ENCODE measurements around the gene C2orf80. TPM values are rescaled to one million over a fixed set of nuclear protein-coding genes. Genes with fewer than 3 reads are reported as not detected.

C2orf80 gene
- total RNA-seq, 1 experiment from 2014 or later = not detected

DNA sequence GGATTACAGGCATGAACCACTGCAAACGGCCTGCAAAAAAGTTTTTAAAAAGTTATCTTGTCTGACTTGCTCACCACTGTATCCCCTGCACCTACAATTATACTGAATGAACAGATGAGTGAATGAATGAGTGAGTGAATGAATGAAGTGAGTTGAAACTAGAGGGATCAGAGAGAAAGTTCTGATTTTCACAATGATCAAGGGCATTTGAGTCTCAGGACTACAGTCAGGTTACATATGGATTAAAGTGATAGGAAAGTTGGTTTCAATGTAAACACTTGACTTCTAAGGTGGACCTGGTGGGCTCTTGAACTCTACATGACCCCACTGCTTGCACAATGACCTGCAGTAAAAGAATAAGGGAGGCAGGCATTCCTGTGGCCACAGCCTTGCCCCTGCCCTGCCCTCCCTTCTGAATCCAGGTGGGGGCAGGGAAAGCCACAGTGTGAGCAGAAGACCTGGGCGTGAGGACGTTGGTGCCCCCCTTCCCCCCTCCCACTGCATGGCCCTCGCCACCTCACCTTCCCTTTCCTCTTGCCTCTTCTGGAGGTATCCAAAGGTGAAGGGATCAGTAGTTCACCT lies 10.7 kb downstream of the C2orf80 start:
- no peak for DNase-seq (ENCODE audit: low read depth)

- no peak for DNase-seq (ENCODE audit: low read depth)
These were observed 14.0 kb downstream of the C2orf80 start for GRCh38 chr2:208175840-208176153.

DNA sequence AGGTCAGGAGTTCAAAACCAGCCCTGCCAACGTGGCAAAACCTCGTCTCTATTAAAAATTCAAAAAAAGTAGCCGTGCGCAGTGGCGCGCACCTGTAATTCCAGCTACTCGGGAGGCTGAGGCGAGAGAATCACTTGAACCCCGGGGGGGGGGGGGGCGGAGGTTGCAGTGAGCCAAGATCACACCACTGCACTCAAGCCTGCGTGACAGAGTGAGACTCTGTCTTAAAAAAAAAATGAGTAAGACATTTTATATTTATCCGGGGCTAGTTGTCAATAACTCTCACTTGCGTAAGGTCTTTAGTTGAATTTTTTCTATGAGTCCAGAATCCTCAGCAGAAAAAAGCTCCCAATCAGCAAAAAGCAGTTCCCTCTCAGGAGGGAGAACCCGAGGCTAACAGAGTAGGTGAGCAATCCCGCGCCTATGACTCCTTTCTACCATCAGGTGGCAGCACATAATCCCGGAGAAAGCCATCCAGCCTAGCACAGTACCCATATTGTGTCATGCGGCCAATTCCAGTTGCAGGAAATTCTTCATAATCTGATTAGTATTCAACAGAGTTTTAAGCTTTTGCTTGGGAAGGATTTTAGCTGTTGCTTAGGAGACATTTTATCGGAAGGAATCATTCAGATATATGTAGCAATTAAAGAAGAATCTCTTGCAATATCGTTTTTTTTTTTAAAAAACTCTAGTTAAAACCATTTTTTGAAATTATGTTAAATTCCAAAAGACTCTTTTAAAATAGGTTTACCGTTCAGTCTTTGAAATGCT lies 14.6 kb downstream of the C2orf80 start:
- peak; percentile 77 for DNase-seq (ENCODE audit: low read depth)

- DNase-seq (ENCODE audit: low read depth) = no peak
These were observed 15.7 kb downstream of the C2orf80 start for GRCh38 chr2:208174144-208174543.

DNA sequence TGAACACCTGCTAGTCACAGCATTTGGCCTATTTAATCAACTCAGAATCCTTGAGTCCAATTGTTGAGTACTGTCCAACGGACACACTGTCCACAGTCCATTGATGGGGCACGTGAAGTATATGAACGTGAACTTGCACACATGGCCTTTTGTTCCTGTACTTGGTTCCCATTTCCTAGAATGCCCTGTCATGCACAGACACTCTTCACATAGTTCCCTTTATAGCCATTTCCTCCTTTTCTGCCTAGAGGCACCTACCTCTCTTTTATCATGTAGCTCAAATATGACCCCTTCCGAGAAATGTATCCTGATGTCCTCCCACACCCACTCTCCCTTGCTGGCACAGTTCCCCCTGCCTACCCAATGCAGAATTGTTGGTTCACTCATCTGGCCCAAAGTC lies 17.7 kb downstream of the C2orf80 start:
- DNase-seq (ENCODE audit: low read depth) = peak; percentile 8

DNA sequence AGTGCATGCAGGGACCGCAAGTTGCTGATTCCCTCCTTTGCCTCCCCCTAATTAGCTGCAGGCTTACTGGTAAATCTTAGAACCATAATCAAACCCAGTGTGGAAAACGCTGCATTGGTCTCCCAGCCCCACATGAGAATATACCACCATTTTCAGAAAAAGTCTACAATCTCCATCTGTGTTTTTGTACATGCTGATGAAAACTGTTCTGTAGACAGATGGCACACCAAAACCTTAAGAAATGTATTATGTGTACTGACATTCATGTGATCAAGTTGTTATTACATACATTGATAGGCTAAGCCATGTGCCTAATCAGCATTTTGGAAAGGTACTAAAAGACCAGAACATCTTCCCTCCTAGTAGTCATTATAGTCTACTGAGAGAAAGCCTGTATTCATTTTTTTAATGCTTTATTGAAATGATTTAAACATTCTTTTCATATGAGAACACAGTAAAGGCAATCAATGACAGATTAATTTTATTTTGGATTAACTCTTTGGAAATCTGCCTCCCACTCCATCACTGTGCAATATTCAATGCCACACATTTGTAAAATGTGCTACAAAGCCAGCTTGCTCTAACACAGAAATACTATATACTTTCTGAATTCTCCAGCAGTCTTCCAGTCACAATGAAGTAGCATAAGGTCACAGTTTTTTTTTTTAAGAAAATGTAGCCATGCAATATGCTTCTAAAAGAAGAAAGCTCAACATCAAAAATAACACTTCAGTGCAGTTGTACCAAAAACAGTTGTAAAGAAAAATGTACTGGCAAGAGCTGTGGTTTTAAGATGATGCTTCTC lies 24.7 kb downstream of the C2orf80 start:
- DNase-seq (ENCODE audit: low read depth) = no peak

- DNase-seq (ENCODE audit: low read depth) = no peak
These were observed 26.3 kb downstream of the C2orf80 start, which contains the start of gene CRYGA for GRCh38 chr2:208163489-208163888. TSS of gene CRYGA (minus strand) at chr2:208163589. CDS start at chr2:208163556, 33 bp downstream.

- DNase-seq (ENCODE audit: low read depth) = no peak
These were observed 33.4 kb downstream of the C2orf80 start for GRCh38 chr2:208156439-208156838.

GRCh38 chr2:208153156-208153555 lies 36.7 kb downstream of the C2orf80 start:
- no peak for DNase-seq (ENCODE audit: low read depth)

DNA sequence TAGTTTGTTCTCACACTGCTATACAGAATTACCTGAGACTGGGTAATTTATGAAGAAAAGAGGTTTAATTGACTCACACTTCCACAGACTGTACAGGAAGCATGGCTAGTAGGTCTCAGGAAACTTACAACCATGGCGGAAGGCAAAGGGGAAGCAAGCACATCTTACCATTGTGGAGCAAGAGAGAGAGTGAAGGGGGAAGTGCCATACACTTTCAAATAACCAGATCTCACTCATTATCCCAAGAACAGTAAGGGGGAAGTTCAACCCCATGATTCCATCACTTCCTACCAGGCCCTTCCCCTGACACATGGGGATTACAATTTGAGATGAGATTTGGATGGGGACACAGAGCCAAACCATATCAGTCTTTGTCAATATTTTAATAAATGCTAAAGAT lies 38.9 kb downstream of the C2orf80 start:
- no peak for DNase-seq (ENCODE audit: low read depth)

- no peak for DNase-seq (ENCODE audit: low read depth)
These were observed 39.7 kb downstream of the C2orf80 start for GRCh38 chr2:208150094-208150493.

DNA sequence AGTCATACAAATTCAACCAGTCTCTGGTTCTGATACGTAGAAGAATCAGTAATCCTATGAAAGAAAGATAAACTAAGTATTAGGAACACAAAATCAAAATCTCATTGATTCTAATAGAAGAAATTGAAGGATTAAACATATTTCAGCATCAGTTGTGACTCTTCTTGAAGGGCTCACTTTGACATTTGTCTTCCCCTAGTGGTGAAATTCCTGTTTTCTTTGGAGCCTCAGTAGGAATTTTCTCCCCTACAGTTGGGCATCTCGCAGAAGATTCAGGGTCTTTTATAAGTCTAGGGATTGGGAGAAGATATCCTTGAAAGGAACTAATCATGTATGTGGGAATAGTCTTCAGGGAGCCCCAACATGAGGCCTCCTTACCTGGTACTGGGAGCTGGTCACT lies 41.0 kb downstream of the C2orf80 start:
- no peak for DNase-seq (ENCODE audit: low read depth)

DNA sequence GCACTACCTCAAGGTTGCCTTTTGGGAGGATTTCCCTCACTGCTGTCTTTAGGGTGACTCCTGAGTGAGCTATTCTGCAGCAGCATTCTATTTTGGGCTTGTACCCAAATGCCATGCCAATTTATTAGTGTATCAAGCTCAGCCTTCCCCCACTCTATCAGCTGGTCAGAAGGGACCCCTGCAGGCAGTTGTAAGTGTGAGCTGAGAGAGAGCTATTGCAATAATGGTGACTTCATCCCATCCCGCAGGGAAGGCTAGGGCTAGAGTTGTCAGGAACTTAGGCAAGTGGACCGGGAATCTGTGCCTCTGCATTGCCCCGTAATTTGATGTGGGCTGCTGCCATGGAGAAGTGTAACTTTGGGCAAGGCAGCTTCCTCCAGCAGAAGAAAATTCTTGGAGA lies 42.1 kb downstream of the C2orf80 start:
- no peak for DNase-seq (ENCODE audit: low read depth)

GRCh38 chr2:208147008-208147407 lies 42.8 kb downstream of the C2orf80 start:
- no peak for DNase-seq (ENCODE audit: low read depth)

DNA sequence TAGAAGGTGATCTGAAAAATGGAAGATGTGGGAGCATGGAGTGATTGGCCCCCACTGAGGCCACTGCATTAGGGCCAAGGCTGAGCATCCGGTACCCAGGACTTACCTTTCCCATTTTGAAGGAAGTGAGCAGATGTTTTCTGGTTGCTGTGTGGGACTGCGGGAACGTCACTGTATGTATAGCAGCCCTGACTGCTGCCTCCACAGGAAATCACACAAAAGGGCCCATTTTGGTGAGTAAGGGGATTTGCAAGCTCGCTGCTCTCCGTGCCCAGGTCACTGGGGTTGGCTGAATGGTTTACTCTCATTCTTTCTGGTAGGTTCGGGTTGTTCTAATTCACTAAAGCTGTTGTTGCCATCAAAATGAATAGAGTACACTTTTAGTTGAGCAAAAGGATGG lies 43.8 kb downstream of the C2orf80 start, which contains the start of gene CRYGB:
TSS of gene CRYGB (minus strand) at position 153 of the 400 bp plus-strand sequence. CDS start at position 115, 38 bp downstream.
- no peak for DNase-seq (ENCODE audit: low read depth)

- no peak for DNase-seq (ENCODE audit: low read depth)
These were observed 46.7 kb downstream of the C2orf80 start for GRCh38 chr2:208142925-208143799.

GRCh38 chr2:208142240-208142924 lies 47.4 kb downstream of the C2orf80 start:
- DNase-seq (ENCODE audit: low read depth) = peak; percentile 8

- no peak for DNase-seq (ENCODE audit: low read depth)
These were observed 50.4 kb downstream of the C2orf80 start for GRCh38 chr2:208139447-208139846.

- DNase-seq (ENCODE audit: low read depth) = peak; percentile 6
These were observed 51.5 kb downstream of the C2orf80 start for GRCh38 chr2:208138334-208138733.

GRCh38 chr2:208136716-208137094 lies 53.1 kb downstream of the C2orf80 start:
- no peak for DNase-seq (ENCODE audit: low read depth)
